HL-60 (cell line): ENCODE measurements around the gene MBD4.

Experiments
- CTCF ChIP-seq: IDR thresholded peaks from one replicate; pipeline ENCODE4 v1.5.1; 2011; ENCODE audit warnings: low read length, control low read depth, inconsistent platforms; ENCODE audit not compliant: insufficient read depth
- GABPA ChIP-seq: IDR thresholded peaks from 2 replicates; pipeline ENCODE4 v1.6.1; 2012; ENCODE audit warnings: low read depth
- POLR2AphosphoS5 ChIP-seq: IDR thresholded peaks from 2 replicates; pipeline ENCODE4 v1.6.1; 2012; ENCODE audit warnings: low read depth

GRCh38 chr3:129386984-129387383 lies 52.8 kb downstream of the MBD4 start:
- no peak for TF ChIP-seq POLR2AphosphoS5
- no peak for TF ChIP-seq CTCF
- TF ChIP-seq GABPA, result no peak
